BE2C (cell line): ENCODE results near the gene HTR3B.

Experiments
- DNase-seq: peaks from one replicate; pipeline ENCODE4 v3.0.0-alpha.2; 2020
- H3K27me3 ChIP-seq: fragments of 250-450 bp; sonication (Bioruptor Pico); 2 replicates; pipeline ENCODE4 v1.5.1; 2020; ENCODE audit warnings: mild to moderate bottlenecking
- H3K36me3 ChIP-seq: fragments of 250-450 bp; sonication (Bioruptor Pico); 2 replicates; pipeline ENCODE4 v1.5.1; 2020; ENCODE audit warnings: mild to moderate bottlenecking
- H3K4me1 ChIP-seq: fragments of 250-450 bp; sonication (Bioruptor Pico); 2 replicates; pipeline ENCODE4 v1.5.1; 2020
- H3K4me3 ChIP-seq: 2 replicates; pipeline ENCODE4 v1.5.1; 2011; ENCODE audit warnings: low read depth, low read length
- H3K9me3 ChIP-seq: fragments of 250-450 bp; sonication (Bioruptor Pico); 2 replicates; pipeline ENCODE4 v1.5.1; 2020
- TF ChIP-seq, protein P1 (sequence below): IDR thresholded peaks from 2 replicates; pipeline ENCODE4 v1.5.1; 2012; ENCODE audit warnings: mild to moderate bottlenecking, low read depth, low read length

Gene HTR3B

DNA sequence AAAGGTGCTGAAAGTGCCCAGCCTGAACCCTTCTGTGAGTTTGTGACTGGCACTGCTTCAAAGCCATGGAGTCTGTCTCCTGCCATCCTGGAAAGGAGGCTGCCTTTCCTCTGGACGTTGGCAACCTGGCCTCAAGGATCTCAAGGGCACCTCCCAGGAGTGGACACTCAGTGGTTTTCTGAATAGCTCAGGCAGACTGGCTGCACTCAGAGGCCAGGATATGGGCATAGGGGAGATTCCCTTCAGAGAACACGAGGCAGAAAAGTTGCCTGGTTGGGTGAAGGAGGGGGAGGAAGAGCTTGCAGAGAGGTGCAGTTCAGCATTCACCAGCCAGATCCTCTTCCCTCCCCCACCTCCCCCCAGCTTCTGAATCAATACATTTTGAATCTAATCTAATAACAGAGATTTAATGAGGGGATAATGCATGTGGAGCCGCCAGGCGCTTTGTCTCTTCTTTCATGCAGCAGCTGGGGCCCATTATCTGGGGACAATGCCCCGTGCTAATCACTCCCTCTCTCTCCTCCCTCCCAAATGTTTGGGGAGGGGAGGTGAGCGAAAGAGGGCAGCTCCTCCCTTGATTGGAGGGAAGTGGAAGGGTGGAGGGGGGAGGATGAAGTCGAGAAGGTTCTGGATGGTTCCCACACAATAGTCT, 88.0 kb downstream of the HTR3B start:
- DNase-seq, result peak; percentile 78
- no peaks in the 10 kb centered on the region for H3K27me3 ChIP-seq
- no peaks in the 10 kb centered on the region for H3K9me3 ChIP-seq
- peaks cover 29% of the 10 kb centered on the region for H3K4me1 ChIP-seq
- TF ChIP-seq, protein P1, sequence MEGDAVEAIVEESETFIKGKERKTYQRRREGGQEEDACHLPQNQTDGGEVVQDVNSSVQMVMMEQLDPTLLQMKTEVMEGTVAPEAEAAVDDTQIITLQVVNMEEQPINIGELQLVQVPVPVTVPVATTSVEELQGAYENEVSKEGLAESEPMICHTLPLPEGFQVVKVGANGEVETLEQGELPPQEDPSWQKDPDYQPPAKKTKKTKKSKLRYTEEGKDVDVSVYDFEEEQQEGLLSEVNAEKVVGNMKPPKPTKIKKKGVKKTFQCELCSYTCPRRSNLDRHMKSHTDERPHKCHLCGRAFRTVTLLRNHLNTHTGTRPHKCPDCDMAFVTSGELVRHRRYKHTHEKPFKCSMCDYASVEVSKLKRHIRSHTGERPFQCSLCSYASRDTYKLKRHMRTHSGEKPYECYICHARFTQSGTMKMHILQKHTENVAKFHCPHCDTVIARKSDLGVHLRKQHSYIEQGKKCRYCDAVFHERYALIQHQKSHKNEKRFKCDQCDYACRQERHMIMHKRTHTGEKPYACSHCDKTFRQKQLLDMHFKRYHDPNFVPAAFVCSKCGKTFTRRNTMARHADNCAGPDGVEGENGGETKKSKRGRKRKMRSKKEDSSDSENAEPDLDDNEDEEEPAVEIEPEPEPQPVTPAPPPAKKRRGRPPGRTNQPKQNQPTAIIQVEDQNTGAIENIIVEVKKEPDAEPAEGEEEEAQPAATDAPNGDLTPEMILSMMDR, result no peak
- H3K4me3 ChIP-seq, result peak overlapping the region; percentile 23
- H3K36me3 ChIP-seq, result no peaks in the 10 kb centered on the region

DNA sequence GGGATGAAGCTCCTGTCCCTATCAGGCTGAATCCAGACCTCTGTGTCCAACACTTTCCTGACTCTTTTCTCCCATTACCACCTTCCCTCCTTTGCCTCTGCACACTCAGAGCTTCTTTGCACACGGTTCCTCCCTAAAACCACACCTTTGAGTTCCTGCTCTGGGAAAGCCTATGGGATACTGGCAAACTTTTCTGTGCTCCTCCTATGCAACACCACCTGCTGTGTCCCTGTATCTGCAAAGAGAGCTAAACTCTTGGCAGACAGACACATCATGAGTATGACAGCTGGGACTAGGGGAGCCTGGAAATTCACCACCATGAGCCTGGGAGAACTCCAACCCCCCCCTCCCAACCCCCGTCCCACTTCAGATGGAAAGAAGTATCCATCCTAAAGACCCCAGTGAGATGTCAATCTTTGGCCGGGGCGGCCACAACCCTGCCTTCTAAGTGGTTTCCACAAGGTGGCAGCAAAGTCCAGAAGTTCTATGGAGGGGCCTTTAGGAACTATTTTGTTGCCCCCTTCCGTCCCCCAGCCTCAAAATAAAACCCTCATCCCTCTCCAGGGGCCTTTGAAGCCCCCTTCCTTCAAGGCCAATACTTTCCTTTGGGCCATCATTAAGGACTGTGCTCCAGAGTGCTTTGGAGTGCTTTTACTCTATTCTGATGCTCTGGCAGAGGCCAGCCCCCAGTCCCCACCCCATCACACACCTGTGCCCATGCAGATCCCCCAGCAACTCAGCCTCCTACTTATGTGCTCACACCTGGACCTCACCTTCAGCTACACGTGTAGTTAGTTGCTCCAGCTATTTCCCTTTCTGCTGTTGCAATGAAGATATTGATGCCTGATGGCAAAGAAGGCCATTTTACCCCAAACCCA, 89.7 kb downstream of the HTR3B start:
- Histone ChIP-seq H3K27me3 (no peaks in the 10 kb centered on the region), H3K4me3 (no peak overlapping the region), H3K36me3 (no peaks in the 10 kb centered on the region), H3K4me1 (peaks cover 29% of the 10 kb centered on the region), H3K9me3 (no peaks in the 10 kb centered on the region)
- peak; percentile 47 for DNase-seq
- TF ChIP-seq, protein P1, result peak; percentile 81
